T-cell (primary cell): ENCODE results near the gene MED26. TPM values are rescaled to one million over a fixed set of nuclear protein-coding genes. Genes with fewer than 3 reads are reported as not detected.
"Not testable (repeated sequence)": the region's sequence is repeated elsewhere in the genome, so short reads cannot be mapped to it uniquely, and the experiment has no call there.

ENCODE experiments used
- ATAC-seq, 4 experiments: fragments of 200-7000 bp in 3 of 4; fragments of 150-1000 bp in 1 of 4; cut with Tn5 transposase; replicated peaks in 1 of 4; 1 replicate in 3 of 4; 2 replicates in 1 of 4; pipeline ENCODE4 v1.10.0; 2021; ENCODE audit warnings: moderate library complexity in 3 of 4, mild to moderate bottlenecking in 2 of 4, moderate number of reproducible peaks in 1 of 4
- CTCF ChIA-PET, 2 donors: fragments of 300-600 bp; sonication (Branson Sonifier 250); formaldehyde crosslinking; loops; one replicate each; lab custom pipeline; 2022; ENCODE audit warnings: antibody characterized with exemption in 2 of 2; lab: Charles Lee
- POLR2A ChIA-PET, 2 donors: fragments of 300-600 bp; sonication (Branson Sonifier 250); formaldehyde crosslinking; loops; one replicate each; lab custom pipeline; 2022; ENCODE audit warnings: antibody characterized with exemption in 2 of 2; lab: Charles Lee
- DNase-seq, 35 experiments: peaks; one replicate each; pipeline versions ENCODE4 v3.0.0 to v3.0.0-alpha.2; 2013 to 2023
- H3K27ac ChIP-seq: one replicate; pipeline ENCODE4 v1.5.1; 2013; ENCODE audit warnings: low read length
- H3K27me3 ChIP-seq, 2 experiments: replicated peaks in 1 of 2; 1 replicate in 1 of 2; 2 replicates in 1 of 2; pipeline versions ENCODE4 v1.6.1 to v1.7.0; 2013; ENCODE audit warnings: low read length in 1 of 2, mixed read lengths in 1 of 2; ENCODE audit not compliant: control insufficient read depth in 2 of 2, insufficient read depth in 2 of 2; ENCODE audit errors: extremely low read depth in 1 of 2
- H3K36me3 ChIP-seq, 2 donors: 1 replicate in 1 of 2; 2 replicates in 1 of 2; pipeline versions ENCODE4 v1.6.1 to v1.7.0; 2013; ENCODE audit warnings: low read length in 1 of 2; ENCODE audit not compliant: control insufficient read depth in 2 of 2, insufficient read depth in 1 of 2; ENCODE audit errors: extremely low read depth in 1 of 2
- H3K4me1 ChIP-seq, 2 experiments: 1 replicate in 1 of 2; 2 replicates in 1 of 2; pipeline versions ENCODE4 v1.6.1 to v1.7.0; 2013; ENCODE audit warnings: low read length in 2 of 2, mixed read lengths in 1 of 2; ENCODE audit not compliant: insufficient read depth in 2 of 2, control insufficient read depth in 1 of 2; ENCODE audit errors: extremely low read depth in 1 of 2
- H3K4me3 ChIP-seq, 2 donors: 1 replicate in 1 of 2; 2 replicates in 1 of 2; pipeline versions ENCODE4 v1.5.1 to v1.7.0; 2013; ENCODE audit warnings: mild to moderate bottlenecking in 2 of 2, low read length in 1 of 2, moderate library complexity in 1 of 2; ENCODE audit not compliant: control insufficient read depth in 1 of 2; ENCODE audit errors: extremely low read depth in 1 of 2
- H3K9me3 ChIP-seq: 2 replicates; pipeline ENCODE4 v1.7.0; 2013
- H3K27ac Mint-ChIP-seq, 2 donors: one replicate each; pipeline ENCODE4 v1.8.0; 2020 to 2021; ENCODE audit warnings: mild to moderate bottlenecking in 2 of 2, mixed read lengths in 2 of 2
- H3K27me3 Mint-ChIP-seq, 2 donors: one replicate each; pipeline ENCODE4 v1.8.0; 2021 to 2022; ENCODE audit warnings: mixed read lengths in 2 of 2
- H3K36me3 Mint-ChIP-seq: one replicate; pipeline ENCODE4 v1.8.0; 2021; ENCODE audit warnings: mixed read lengths
- H3K4me1 Mint-ChIP-seq, 3 donors: one replicate each; pipeline ENCODE4 v1.8.0; 2020 to 2022; ENCODE audit warnings: mixed read lengths in 3 of 3, mild to moderate bottlenecking in 1 of 3
- H3K4me3 Mint-ChIP-seq, 3 donors: one replicate each; pipeline ENCODE4 v1.8.0; 2020 to 2022; ENCODE audit warnings: mild to moderate bottlenecking in 3 of 3, mixed read lengths in 3 of 3, moderate library complexity in 3 of 3
- H3K9me3 Mint-ChIP-seq, 3 donors: one replicate each; pipeline ENCODE4 v1.8.0; 2020 to 2022; ENCODE audit warnings: mixed read lengths in 3 of 3
- WGBS: methylation state at CpG from one replicate; pipeline ENCODE4 v1.1.5; 2013; ENCODE audit warnings: missing lambda C conversion rate; ENCODE audit not compliant: insufficient coverage; 5-methylcytosine and 5-hydroxymethylcytosine counted together
- total RNA-seq, 35 experiments: library from RNA in 6 of 35; stranded (reverse) in 6 of 35; fragments of 120-200 nt in 1 of 35; gene quantifications; one replicate each; pipeline versions ENCODE4 v1.2.1 to v1.2.4 and lab custom pipeline; 2013 to 2026

The MED26 gene
- total RNA-seq, 5 donors from 2014 or later (not counting 1 experiment from before 2014, with no cell fraction given), result 14.7 to 42.0 (median 21.1) TPM

GRCh38 chr19:16562608-16563025 is 65.4 kb downstream of the MED26 start:
- Histone ChIP-seq H3K27me3 (no peaks in the 10 kb centered on the region), H3K27ac (no peak overlapping the region), H3K9me3 (no peaks in the 10 kb centered on the region), H3K4me3 (no peak overlapping the region), H3K4me1 (peaks cover 10 to 28% of the 10 kb centered on the region in 2 experiments), H3K36me3 (peaks cover 15 to 42% of the 10 kb centered on the region in 2 donors)
- ChIA-PET CTCF (no interaction called here), POLR2A (no interaction called here)
- DNase-seq (no peak), ATAC-seq (no peak)
- Mint-ChIP-seq H3K4me1 (peaks cover 10 to 26% (median 16%) of the 10 kb centered on the region in 3 donors), H3K4me3 (no peak overlapping the region), H3K27ac (no peak overlapping the region), H3K27me3 (no peaks in the 10 kb centered on the region), H3K36me3 (peaks cover 44% of the 10 kb centered on the region), H3K9me3 (no peaks in the 10 kb centered on the region)
- WGBS, result 96% methylated on average over 5 of the region's 6 CpGs

GRCh38 chr19:16561382-16561781 is 66.6 kb downstream of the MED26 start:
- H3K9me3 Mint-ChIP-seq, result no peaks in the 10 kb centered on the region
- no peak overlapping the region for H3K27ac Mint-ChIP-seq
- ATAC-seq, result no peak
- Histone ChIP-seq H3K27ac (no peak overlapping the region), H3K27me3 (no peaks in the 10 kb centered on the region), H3K4me3 (no peak overlapping the region), H3K9me3 (no peaks in the 10 kb centered on the region), H3K36me3 (peaks cover 17 to 48% of the 10 kb centered on the region in 2 donors), H3K4me1 (peaks cover 4 to 15% of the 10 kb centered on the region in 2 experiments)
- H3K4me1 Mint-ChIP-seq, result peaks cover 7 to 18% (median 10%) of the 10 kb centered on the region in 3 donors
- ChIA-PET POLR2A (interaction anchor here in 1 of 2 donors (0.6 kb wide), 1 partner anchor 33 kb away, joined by 3 read pairs; no protein-coding TSS in a partner anchor), CTCF (no interaction called here)
- no peak for DNase-seq
- no peak overlapping the region for H3K4me3 Mint-ChIP-seq
- H3K36me3 Mint-ChIP-seq, result peaks cover 42% of the 10 kb centered on the region
- WGBS, result 98% methylated on average over 4 of the region's 8 CpGs
- H3K27me3 Mint-ChIP-seq, result no peaks in the 10 kb centered on the region

GRCh38 chr19:16559780-16560276 is 68.2 kb downstream of the MED26 start:
- Histone ChIP-seq H3K27me3 (no peaks in the 10 kb centered on the region), H3K27ac (no peak overlapping the region), H3K36me3 (peaks cover 20 to 51% of the 10 kb centered on the region in 2 donors), H3K9me3 (no peaks in the 10 kb centered on the region), H3K4me3 (no peak overlapping the region), H3K4me1 (no peaks in the 10 kb centered on the region)
- Mint-ChIP-seq H3K4me1 (peaks cover 4 to 10% (median 5%) of the 10 kb centered on the region in 3 donors), H3K9me3 (no peaks in the 10 kb centered on the region), H3K36me3 (peaks cover 42% of the 10 kb centered on the region), H3K27me3 (no peaks in the 10 kb centered on the region), H3K4me3 (no peak overlapping the region), H3K27ac (no peak overlapping the region)
- WGBS, result 97% methylated on average over 9 of the region's 10 CpGs
- no peak for DNase-seq
- no peak for ATAC-seq
- ChIA-PET CTCF (no interaction called here), POLR2A (no interaction called here)

- H3K9me3 Mint-ChIP-seq, result no peaks in the 10 kb centered on the region
- ChIA-PET CTCF (interaction anchor here in 1 of 2 donors (0.7 kb wide), 1 partner anchor 517 kb away, joined by 4 read pairs; no protein-coding TSS in a partner anchor), POLR2A (no interaction called here)
- Histone ChIP-seq H3K36me3 (peaks cover 10 to 37% of the 10 kb centered on the region in 2 donors), H3K4me3 (no peak overlapping the region), H3K9me3 (no peaks in the 10 kb centered on the region), H3K27ac (no peak overlapping the region), H3K27me3 (no peaks in the 10 kb centered on the region), H3K4me1 (no peaks in the 10 kb centered on the region)
- ATAC-seq (no peak), DNase-seq (no peak)
- H3K4me3 Mint-ChIP-seq, result no peak overlapping the region
- H3K4me1 Mint-ChIP-seq, result peaks cover 3 to 9% (median 6%) of the 10 kb centered on the region in 3 donors
- no peak overlapping the region for H3K27ac Mint-ChIP-seq
- WGBS, result 100% methylated on average over 1 of the region's 8 CpGs
- H3K27me3 Mint-ChIP-seq, result no peaks in the 10 kb centered on the region
- H3K36me3 Mint-ChIP-seq, result peaks cover 30% of the 10 kb centered on the region
Observed at GRCh38 chr19:16554776-16555175, 73.2 kb downstream of the MED26 start.

GRCh38 chr19:16551902-16552301 is 76.1 kb downstream of the MED26 start:
- H3K4me1 ChIP-seq, DNase-seq, H3K4me1 Mint-ChIP-seq, H3K9me3 Mint-ChIP-seq, CTCF ChIA-PET, H3K27me3 ChIP-seq, H3K4me3 ChIP-seq, H3K4me3 Mint-ChIP-seq, H3K9me3 ChIP-seq, H3K27me3 Mint-ChIP-seq, H3K27ac ChIP-seq, ATAC-seq: not testable (repeated sequence)
- 80% methylated on average over 1 of the region's 6 CpGs for WGBS
- POLR2A ChIA-PET, result interaction anchor here in 1 of 2 donors (0.6 kb wide), 1 partner anchor 19 kb away, joined by 3 read pairs; no protein-coding TSS in a partner anchor
- H3K36me3 Mint-ChIP-seq, result peaks cover 26% of the 10 kb centered on the region
- peaks cover 10 to 32% of the 10 kb centered on the region in 2 donors for H3K36me3 ChIP-seq
- peak overlapping the region in 1 of 2 donors; percentile 6 for H3K27ac Mint-ChIP-seq

GRCh38 chr19:16548956-16549355 is 79.0 kb downstream of the MED26 start:
- no peak for ATAC-seq
- Mint-ChIP-seq H3K4me1 (peaks cover 13 to 19% (median 16%) of the 10 kb centered on the region in 3 donors), H3K9me3 (no peaks in the 10 kb centered on the region), H3K27me3 (no peaks in the 10 kb centered on the region), H3K4me3 (no peak overlapping the region), H3K27ac (no peak overlapping the region), H3K36me3 (peaks cover 18% of the 10 kb centered on the region)
- Histone ChIP-seq H3K4me1 (peaks cover 5 to 11% of the 10 kb centered on the region in 2 experiments), H3K36me3 (peaks cover 5 to 21% of the 10 kb centered on the region in 2 donors), H3K9me3 (no peaks in the 10 kb centered on the region), H3K27ac (no peak overlapping the region), H3K4me3 (no peak overlapping the region), H3K27me3 (no peaks in the 10 kb centered on the region)
- POLR2A ChIA-PET, result interaction anchor here in 1 of 2 donors (0.7 kb wide), 1 partner anchor 12 kb away, joined by 4 read pairs; no protein-coding TSS in a partner anchor
- CTCF ChIA-PET, result no interaction called here
- DNase-seq, result no peak
- 100% methylated on average over 1 of the region's 4 CpGs for WGBS
